IMR-90 (cell line): Measurements from ENCODE around the gene ATG101. TPM values are rescaled to one million over a fixed set of nuclear protein-coding genes. Genes with fewer than 3 reads are reported as not detected.

Source experiments
- ATAC-seq: fragments of 200-7000 bp; cut with Tn5 transposase; 2 replicates; pipeline ENCODE4 v1.9.1; 2020; ENCODE audit warnings: low read depth, mild to moderate bottlenecking, moderate library complexity
- BruUV-seq: library from RNA; stranded (reverse); fragments of 400-500 nt; replicated peaks from 2 replicates; lab custom pipeline; 2021; lab: Mats Ljungman, UMichigan
- CTCF ChIA-PET: fragments of 300-600 bp; formaldehyde crosslinking; extraction: SDS; loops from one replicate; lab custom pipeline; 2021; ENCODE audit warnings: antibody characterized with exemption; lab: Yijun Ruan, JAX
- POLR2A ChIA-PET: fragments of 300-600 bp; sonication (Branson Sonifier 250); formaldehyde crosslinking; loops from one replicate; lab custom pipeline; 2022; ENCODE audit warnings: antibody characterized with exemption; ENCODE audit not compliant: unreplicated experiment; lab: Charles Lee
- DNase-seq: peaks from one replicate; pipeline ENCODE4 v3.0.0; 2013
- H2AFZ ChIP-seq: replicated peaks from 2 replicates; pipeline ENCODE3; 2013; ENCODE audit warnings: low read length, mild to moderate bottlenecking; ENCODE audit not compliant: poor library complexity
- H2AK5ac ChIP-seq: 2 replicates; pipeline ENCODE4 v1.6.1; 2013; ENCODE audit warnings: low read depth, low read length, inconsistent platforms
- H2AK9ac ChIP-seq: replicated peaks from 2 replicates; pipeline ENCODE3; 2013; ENCODE audit warnings: mild to moderate bottlenecking, low read depth, low read length, moderate library complexity; ENCODE audit not compliant: poor library complexity
- H2BK120ac ChIP-seq: 2 replicates; pipeline ENCODE4 v1.6.1; 2013; ENCODE audit warnings: low read depth, low read length, inconsistent platforms
- H2BK15ac ChIP-seq: 3 replicates; pipeline ENCODE4 v1.6.1; 2013; ENCODE audit warnings: low read depth, low read length, inconsistent platforms
- H2BK20ac ChIP-seq: 2 replicates; pipeline ENCODE4 v1.6.1; 2013; ENCODE audit warnings: low read depth, mild to moderate bottlenecking, inconsistent platforms, low read length, moderate library complexity
- H2BK5ac ChIP-seq: 2 replicates; pipeline ENCODE4 v1.6.1; 2013; ENCODE audit warnings: mild to moderate bottlenecking, low read depth, low read length, inconsistent platforms; ENCODE audit not compliant: poor library complexity, severe bottlenecking
- H3K14ac ChIP-seq: replicated peaks from 2 replicates; pipeline ENCODE4 v1.6.1; 2013; ENCODE audit warnings: low read depth, low read length, inconsistent platforms
- H3K18ac ChIP-seq: 2 replicates; pipeline ENCODE4 v1.6.1; 2013; ENCODE audit warnings: low read depth, low read length, control low read depth
- H3K23ac ChIP-seq: 2 replicates; pipeline ENCODE4 v1.6.1; 2013; ENCODE audit warnings: low read depth, low read length, inconsistent platforms
- H3K27ac ChIP-seq: 2 replicates; pipeline ENCODE4 v1.5.1; 2013; ENCODE audit warnings: mild to moderate bottlenecking, control low read depth, low read length; ENCODE audit not compliant: insufficient read depth
- H3K27me3 ChIP-seq: 2 replicates; pipeline ENCODE4 v1.6.1; 2013; ENCODE audit warnings: low read length; ENCODE audit not compliant: control insufficient read depth, insufficient read depth
- H3K36me3 ChIP-seq: 2 replicates; pipeline ENCODE4 v1.6.1; 2013; ENCODE audit warnings: low read length, mixed read lengths; ENCODE audit not compliant: control insufficient read depth, insufficient read depth
- H3K4ac ChIP-seq: 2 replicates; pipeline ENCODE4 v1.6.1; 2013; ENCODE audit warnings: low read depth, low read length, inconsistent platforms
- H3K4me1 ChIP-seq: 2 replicates; pipeline ENCODE4 v1.6.1; 2013; ENCODE audit warnings: low read length, mixed read lengths; ENCODE audit not compliant: control insufficient read depth, insufficient read depth
- H3K4me2 ChIP-seq: 2 replicates; pipeline ENCODE4 v1.6.1; 2013; ENCODE audit warnings: low read depth, mild to moderate bottlenecking, control low read depth, low read length, moderate library complexity
- H3K4me3 ChIP-seq: 2 replicates; pipeline ENCODE4 v1.5.1; 2013; ENCODE audit warnings: low read depth, mild to moderate bottlenecking, control low read depth, low read length, moderate library complexity; ENCODE audit not compliant: insufficient read depth
- H3K56ac ChIP-seq: 2 replicates; pipeline ENCODE4 v1.6.1; 2013; ENCODE audit warnings: low read length, inconsistent platforms; ENCODE audit not compliant: insufficient read depth; ENCODE audit errors: extremely low read depth
- H3K79me1 ChIP-seq, 2 experiments: 2 replicates each; pipeline ENCODE4 v1.6.1; 2013; ENCODE audit warnings: low read length in 2 of 2, inconsistent platforms in 1 of 2, low read depth in 1 of 2
- H3K9ac ChIP-seq: 2 replicates; pipeline ENCODE4 v1.6.1; 2013; ENCODE audit warnings: low read depth, low read length, control low read depth
- H3K9me1 ChIP-seq: 2 replicates; pipeline ENCODE4 v1.6.1; 2013; ENCODE audit warnings: low read length, inconsistent platforms; ENCODE audit not compliant: insufficient read depth
- H3K9me3 ChIP-seq: 2 replicates; pipeline ENCODE4 v1.6.1; 2013; ENCODE audit warnings: low read length; ENCODE audit not compliant: control insufficient read depth, insufficient read depth
- H4K20me1 ChIP-seq: 2 replicates; pipeline ENCODE4 v1.6.1; 2013; ENCODE audit warnings: low read length, inconsistent platforms; ENCODE audit not compliant: insufficient read depth
- H4K5ac ChIP-seq: 2 replicates; pipeline ENCODE4 v1.6.1; 2013; ENCODE audit warnings: mild to moderate bottlenecking, low read depth, low read length, control low read depth
- H4K8ac ChIP-seq, 2 experiments: 2 replicates each; pipeline ENCODE4 v1.6.1; 2013; ENCODE audit warnings: low read depth in 2 of 2, low read length in 2 of 2, control low read depth in 1 of 2, inconsistent platforms in 1 of 2
- H4K91ac ChIP-seq: 2 replicates; pipeline ENCODE4 v1.6.1; 2013; ENCODE audit warnings: low read depth, low read length, inconsistent platforms; ENCODE audit not compliant: insufficient read depth
- RFX5 ChIP-seq: IDR thresholded peaks from 2 replicates; pipeline ENCODE4 v1.8.0; 2012; ENCODE audit warnings: low read depth, mild to moderate bottlenecking, low read length, moderate library complexity
- WGBS, 2 experiments: methylation state at CpG; one replicate each; pipeline versions ENCODE4 v1.1.5 to v1.1.7; 2013; ENCODE audit warnings: missing lambda C conversion rate in 2 of 2; ENCODE audit not compliant: insufficient read length in 1 of 2; ENCODE audit errors: extremely low coverage in 2 of 2; 5-methylcytosine and 5-hydroxymethylcytosine counted together
- dilution Hi-C: fragments of 300-500 bp; cut with HindIII; formaldehyde crosslinking; loops from one replicate; pipeline ENCODE4 v1.14.3; 2018; ENCODE audit warnings: low sequenced_read_pairs; ENCODE audit not compliant: unreplicated experiment
- in situ Hi-C: fragments of 300-500 bp; cut with MboI; formaldehyde crosslinking; loops from 3 replicates; pipeline ENCODE4 v1.14.3; 2019; ENCODE audit warnings: low sequenced_read_pairs, inconsistent platforms, mixed read lengths
- intact Hi-C: fragments of 100-400 bp; cut with micrococcal nuclease; formaldehyde crosslinking; loops from 2 replicates; pipeline ENCODE4 v1.10.0; 2022
- polyA plus RNA-seq, 3 experiments: library from polyadenylated mRNA; depleted of rRNA; stranded (reverse); fragments of >200 nt; gene quantifications; 2 replicates each; pipeline ENCODE4 v1.2.3, GENCODE V29; 2012; ENCODE audit warnings: low replicate concordance in 1 of 3
- total RNA-seq: library from RNA; depleted of rRNA; stranded (reverse); fragments of >200 nt; gene quantifications from 2 replicates; pipeline ENCODE4 v1.2.3, GENCODE V29; 2012

ATG101 gene
- total and polyA plus RNA-seq, 2 of the 4 experiments (the other 2 are of a cell fraction) = 93.9 to 167 TPM

- Histone ChIP-seq H2BK5ac (no peak overlapping the region), H2AFZ (no peak overlapping the region), H2BK20ac (no peak overlapping the region), H3K79me1 (peaks cover 7 to 76% of the 10 kb centered on the region in 2 experiments; a peak in 3 of 4 replicates), H3K4me2 (no peak overlapping the region), H3K14ac (no peak overlapping the region), H3K18ac (no peak overlapping the region), H3K27ac (no peak overlapping the region), H3K9ac (no peak overlapping the region), H2BK120ac (no peak overlapping the region), H2AK5ac (no peak overlapping the region), H3K56ac (no peak overlapping the region), H3K4me1 (no peaks in the 10 kb centered on the region), H3K9me1 (peaks cover 22% of the 10 kb centered on the region), H4K20me1 (peaks cover 25% of the 10 kb centered on the region), H3K27me3 (no peaks in the 10 kb centered on the region), H4K8ac (no peak overlapping the region), H4K91ac (no peak overlapping the region), H3K23ac (no peak overlapping the region), H3K4ac (no peak overlapping the region), H2AK9ac (no peak overlapping the region), H3K4me3 (no peak overlapping the region), H4K5ac (no peak overlapping the region), H2BK15ac (no peak overlapping the region), H3K9me3 (no peaks in the 10 kb centered on the region), H3K36me3 (peaks cover 3% of the 10 kb centered on the region; the same call in 1 of the 2 replicates)
- ChIA-PET CTCF (no interaction called here), POLR2A (no interaction called here)
- dilution Hi-C loops = no loop called here
- no TSS peak for BruUV-seq
- intact Hi-C loops = no loop called here
- no peak for TF ChIP-seq RFX5
- in situ Hi-C loops = no loop called here
- no peak for ATAC-seq
- no peak for DNase-seq
- WGBS, 2 experiments = 83% methylated on average over 7 of the region's 18 CpGs; no CpG with 5 or more reads in 1 of the 2 experiments
Observed at GRCh38 chr12:52044292-52044983, 25.3 kb upstream of the ATG101 start.
